Measurements from ENCODE around the gene MAGEL2.

DNA sequence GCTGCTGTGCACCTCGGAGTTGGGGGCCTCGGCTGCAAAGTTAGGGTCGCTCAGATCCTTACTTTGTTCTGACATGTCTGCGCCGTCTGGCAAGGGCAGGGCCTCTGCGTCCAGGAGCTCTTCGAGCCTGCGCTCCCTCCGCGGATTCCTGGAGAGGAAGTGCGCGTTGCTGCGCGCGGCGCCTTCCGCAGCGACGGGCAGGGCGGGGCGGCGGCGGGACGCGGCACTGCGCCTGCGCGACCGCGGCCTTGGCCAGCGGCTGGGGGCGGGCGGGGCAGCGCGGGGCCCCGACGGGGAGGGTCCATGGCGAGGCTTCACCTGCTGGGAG is 39.4 kb upstream of the MAGEL2 start, which contains the start of gene NDN:
- peak in 2 of 3 donors; percentile 44 to 54 for TF ChIP-seq POLR2A (IDR thresholded peaks at IDR 0.05)
- TF ChIP-seq, protein P1, sequence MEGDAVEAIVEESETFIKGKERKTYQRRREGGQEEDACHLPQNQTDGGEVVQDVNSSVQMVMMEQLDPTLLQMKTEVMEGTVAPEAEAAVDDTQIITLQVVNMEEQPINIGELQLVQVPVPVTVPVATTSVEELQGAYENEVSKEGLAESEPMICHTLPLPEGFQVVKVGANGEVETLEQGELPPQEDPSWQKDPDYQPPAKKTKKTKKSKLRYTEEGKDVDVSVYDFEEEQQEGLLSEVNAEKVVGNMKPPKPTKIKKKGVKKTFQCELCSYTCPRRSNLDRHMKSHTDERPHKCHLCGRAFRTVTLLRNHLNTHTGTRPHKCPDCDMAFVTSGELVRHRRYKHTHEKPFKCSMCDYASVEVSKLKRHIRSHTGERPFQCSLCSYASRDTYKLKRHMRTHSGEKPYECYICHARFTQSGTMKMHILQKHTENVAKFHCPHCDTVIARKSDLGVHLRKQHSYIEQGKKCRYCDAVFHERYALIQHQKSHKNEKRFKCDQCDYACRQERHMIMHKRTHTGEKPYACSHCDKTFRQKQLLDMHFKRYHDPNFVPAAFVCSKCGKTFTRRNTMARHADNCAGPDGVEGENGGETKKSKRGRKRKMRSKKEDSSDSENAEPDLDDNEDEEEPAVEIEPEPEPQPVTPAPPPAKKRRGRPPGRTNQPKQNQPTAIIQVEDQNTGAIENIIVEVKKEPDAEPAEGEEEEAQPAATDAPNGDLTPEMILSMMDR (IDR thresholded peaks at IDR 0.05): no peak

All from body of pancreas (tissue), 4 donors.